Smooth muscle cell (in vitro differentiated cells): ENCODE results near the gene PDE4D. TPM values are rescaled to one million over a fixed set of nuclear protein-coding genes. Genes with fewer than 3 reads are reported as not detected.
A peak's percentile ranks its signal among the peaks of the same experiment; 100 is the strongest.

Source experiments
- DNase-seq: peaks from one replicate; lab custom pipeline; 2025; ENCODE audit not compliant: unreplicated experiment; lab: John Stamatoyannopoulos, UW
- H2AFZ ChIP-seq: fragments of 200-600 bp; sonication (generic); 2 replicates; pipeline ENCODE4 v1.6.0; 2016; ENCODE audit warnings: antibody characterized with exemption, low read depth, mild to moderate bottlenecking
- H3F3A ChIP-seq: fragments of 200-600 bp; sonication (generic); 2 replicates; pipeline ENCODE4 v1.6.0; 2017; ENCODE audit warnings: antibody characterized with exemption, low read depth
- H3K27ac ChIP-seq: fragments of 200-600 bp; sonication (generic); 2 replicates; pipeline ENCODE4 v1.5.1; 2016; ENCODE audit warnings: low read depth, mild to moderate bottlenecking
- H3K27me3 ChIP-seq: fragments of 200-600 bp; sonication (generic); 2 replicates; pipeline ENCODE4 v1.6.1; 2016; ENCODE audit warnings: low read depth, mild to moderate bottlenecking
- H3K36me3 ChIP-seq: fragments of 200-600 bp; sonication (generic); 2 replicates; pipeline ENCODE4 v1.5.1; 2016; ENCODE audit warnings: low read depth
- H3K4me1 ChIP-seq: fragments of 200-600 bp; sonication (generic); 2 replicates; pipeline ENCODE4 v1.5.1; 2016; ENCODE audit warnings: low read depth
- H3K4me2 ChIP-seq: fragments of 200-600 bp; sonication (generic); 2 replicates; pipeline ENCODE4 v1.6.0; 2016; ENCODE audit warnings: mild to moderate bottlenecking
- H3K4me3 ChIP-seq: fragments of 200-600 bp; sonication (generic); 2 replicates; pipeline ENCODE4 v1.5.1; 2016; ENCODE audit warnings: mild to moderate bottlenecking
- H3K79me2 ChIP-seq: fragments of 200-600 bp; sonication (generic); 2 replicates; pipeline ENCODE4 v1.6.0; 2016; ENCODE audit warnings: low read depth, mild to moderate bottlenecking
- H3K9ac ChIP-seq: fragments of 200-600 bp; sonication (generic); 2 replicates; pipeline ENCODE4 v1.6.0; 2016; ENCODE audit warnings: low read depth
- H3K9me3 ChIP-seq: fragments of 200-600 bp; sonication (generic); replicated peaks from 2 replicates; pipeline ENCODE4 v1.5.1; 2016; ENCODE audit warnings: low read depth
- H4K20me1 ChIP-seq: fragments of 200-600 bp; sonication (generic); 2 replicates; pipeline ENCODE4 v1.6.0; 2016; ENCODE audit warnings: low read depth
- CTCF ChIP-seq: fragments of 200-600 bp; sonication (generic); IDR thresholded peaks from 2 replicates; pipeline ENCODE4 v1.5.1; 2017; ENCODE audit warnings: borderline replicate concordance, mild to moderate bottlenecking, antibody characterized with exemption; ENCODE audit not compliant: insufficient read depth, poor library complexity, severe bottlenecking
- WGBS: methylation state at CpG from one replicate; pipeline ENCODE4 v1.1.7; 2016; ENCODE audit warnings: low lambda C conversion rate; 5-methylcytosine and 5-hydroxymethylcytosine counted together
- polyA plus RNA-seq: library from polyadenylated mRNA; unstranded; fragments of >200 nt; fragmentation: Nextera tagmentation; extraction: Ambion mirVana; gene quantifications from 2 replicates; pipeline ENCODE4 v1.2.1, GENCODE V29; 2016
- total RNA-seq: library from RNA; depleted of rRNA; stranded (reverse); fragments of >200 nt; gene quantifications from 2 replicates; pipeline ENCODE4 v1.2.3, GENCODE V29; 2014

Gene PDE4D
- total and polyA plus RNA-seq, 2 experiments from 2014 or later: 16.4 to 61.0 TPM

DNA sequence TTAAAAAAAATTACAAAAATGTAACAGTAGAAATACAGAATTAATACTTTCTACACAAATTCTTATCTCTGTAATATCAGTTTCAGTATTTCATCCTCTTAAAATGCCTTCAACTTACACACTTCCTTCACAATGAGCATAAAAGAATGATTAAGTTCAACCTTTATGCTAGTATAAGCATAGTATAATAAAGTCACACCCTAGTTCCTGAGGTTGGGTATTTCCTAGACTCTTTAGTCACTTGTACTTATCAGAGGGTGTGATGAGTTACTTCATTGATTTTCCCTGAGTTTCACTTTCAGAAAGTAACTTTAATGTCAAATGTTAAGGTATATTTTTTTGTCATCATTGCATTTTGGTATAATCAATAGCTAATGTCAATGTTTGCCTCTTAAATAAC, 302.4 kb downstream of the PDE4D start:
- Histone ChIP-seq H3F3A (no peaks in the 10 kb centered on the region), H3K4me1 (peaks cover 10% of the 10 kb centered on the region), H3K4me3 (no peak overlapping the region), H3K79me2 (peaks cover 4% of the 10 kb centered on the region), H2AFZ (no peak overlapping the region), H3K27ac (no peak overlapping the region), H3K27me3 (no peaks in the 10 kb centered on the region), H3K4me2 (no peak overlapping the region), H3K36me3 (no peaks in the 10 kb centered on the region), H3K9ac (no peak overlapping the region), H3K9me3 (no peaks in the 10 kb centered on the region), H4K20me1 (peaks cover 48% of the 10 kb centered on the region)
- no peak for TF ChIP-seq CTCF
- no peak for DNase-seq

DNA sequence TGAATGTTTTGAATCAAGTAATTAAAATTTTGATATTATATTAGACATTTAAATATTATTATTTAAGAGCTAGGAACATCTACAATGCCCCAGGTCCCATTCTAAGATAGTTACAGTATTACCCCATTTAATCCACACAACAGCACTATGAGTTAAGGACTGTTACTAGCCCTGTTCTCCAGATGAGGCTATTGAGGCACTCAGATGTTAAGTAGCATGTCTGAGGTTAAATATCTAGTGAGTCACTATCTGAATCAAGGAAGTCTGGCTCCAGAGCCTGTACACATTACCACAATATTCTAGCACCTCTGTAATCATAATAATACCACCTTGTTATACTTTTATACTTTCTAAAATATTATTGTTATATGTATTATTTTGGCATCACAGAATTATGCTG, 304.6 kb downstream of the PDE4D start:
- no peaks in the 10 kb centered on the region for H3F3A ChIP-seq
- no peaks in the 10 kb centered on the region for H3K36me3 ChIP-seq
- DNase-seq: no peak
- no peak overlapping the region for H3K4me2 ChIP-seq
- H3K27ac ChIP-seq: no peak overlapping the region
- H3K4me1 ChIP-seq: peaks cover 10% of the 10 kb centered on the region
- no peaks in the 10 kb centered on the region for H3K79me2 ChIP-seq
- peaks cover 66% of the 10 kb centered on the region for H4K20me1 ChIP-seq
- no peak for TF ChIP-seq CTCF
- H2AFZ ChIP-seq: no peak overlapping the region
- H3K9me3 ChIP-seq: no peaks in the 10 kb centered on the region
- H3K4me3 ChIP-seq: no peak overlapping the region
- no peaks in the 10 kb centered on the region for H3K27me3 ChIP-seq
- no peak overlapping the region for H3K9ac ChIP-seq

DNA sequence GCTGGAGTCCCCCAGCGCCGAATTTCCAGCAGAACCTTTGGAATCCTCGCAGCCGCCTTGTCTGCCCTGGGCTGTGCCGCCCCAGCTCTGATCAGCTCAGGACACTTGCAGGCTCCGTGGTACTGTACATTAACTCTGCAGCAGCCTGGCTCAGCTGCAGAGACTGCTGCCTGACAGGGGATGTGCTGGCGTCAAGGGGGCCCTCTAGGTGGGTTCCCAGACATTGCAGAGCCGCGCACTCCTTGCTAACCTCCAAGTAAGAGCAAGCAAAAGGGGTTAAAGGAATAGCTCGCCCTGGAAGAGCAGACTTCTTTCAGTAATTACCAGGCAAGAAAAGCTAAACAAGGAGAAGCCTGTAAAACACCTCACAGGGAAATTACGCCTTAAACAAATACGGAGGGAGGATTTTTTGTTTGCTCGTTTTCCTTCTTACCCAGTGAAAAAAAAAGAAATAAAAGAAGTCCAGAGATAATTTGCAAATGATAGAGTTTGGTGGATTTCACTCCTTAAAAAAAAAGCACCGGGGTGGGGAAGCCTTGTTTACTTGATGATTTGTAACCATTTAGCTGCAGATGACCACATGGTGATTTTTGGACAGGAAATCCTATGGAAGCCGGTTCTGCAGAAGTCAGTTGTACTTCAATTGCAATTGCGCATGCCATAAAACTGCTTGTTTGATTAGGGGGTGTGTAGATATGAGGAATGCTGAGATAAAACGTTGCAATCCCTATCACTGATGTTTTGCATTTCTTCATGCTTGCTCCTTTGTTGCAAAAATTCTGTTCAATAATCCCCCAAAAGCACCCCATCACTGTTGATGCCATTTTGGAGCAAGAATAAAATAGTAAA, 305.8 kb downstream of the PDE4D start:
- Histone ChIP-seq H4K20me1 (peaks cover 69% of the 10 kb centered on the region), H3K9ac (no peak overlapping the region), H3K36me3 (no peaks in the 10 kb centered on the region), H3F3A (no peaks in the 10 kb centered on the region), H3K9me3 (no peaks in the 10 kb centered on the region), H3K27ac (no peak overlapping the region), H3K4me2 (peak overlapping the region; percentile 82), H3K27me3 (no peaks in the 10 kb centered on the region), H2AFZ (peak overlapping the region; percentile 37), H3K4me3 (peak overlapping the region; percentile 40), H3K79me2 (no peaks in the 10 kb centered on the region), H3K4me1 (peaks cover 10% of the 10 kb centered on the region)
- WGBS: 8% methylated on average over 17 of the region's 17 CpGs
- DNase-seq: peak; percentile 14
- no peak for TF ChIP-seq CTCF

DNA sequence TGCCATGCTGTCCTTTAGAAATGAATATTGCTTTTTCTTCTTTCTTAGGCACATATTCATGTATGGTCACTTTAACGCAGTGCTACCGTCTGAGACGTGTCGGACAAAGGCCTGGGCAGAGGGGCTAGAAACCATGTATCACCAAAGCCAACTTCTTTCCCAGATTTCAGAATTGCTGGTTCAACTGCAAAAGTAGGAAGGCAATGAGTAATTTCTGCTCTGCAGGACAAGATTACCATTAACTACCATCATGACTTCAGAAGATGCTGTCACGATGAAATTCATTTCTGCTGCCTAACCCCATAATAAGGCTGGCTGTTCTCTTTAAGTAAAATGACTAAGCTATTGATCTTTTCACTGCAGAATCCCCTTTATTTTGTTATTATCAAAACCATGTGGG, 306.7 kb downstream of the PDE4D start:
- Histone ChIP-seq H4K20me1 (peaks cover 71% of the 10 kb centered on the region), H3K9ac (no peak overlapping the region), H3F3A (no peaks in the 10 kb centered on the region), H3K27me3 (no peaks in the 10 kb centered on the region), H3K4me1 (peaks cover 10% of the 10 kb centered on the region), H3K4me2 (no peak overlapping the region), H2AFZ (no peak overlapping the region), H3K9me3 (no peaks in the 10 kb centered on the region), H3K79me2 (no peaks in the 10 kb centered on the region), H3K4me3 (peak overlapping the region; percentile 40), H3K36me3 (no peaks in the 10 kb centered on the region), H3K27ac (no peak overlapping the region)
- no peak for TF ChIP-seq CTCF
- no peak for DNase-seq
- 74% methylated on average over 5 of the region's 5 CpGs for WGBS
